ENCODE data around the gene GKAP1.

GRCh38 chr9:83800236-83801033, 17.1 kb downstream of the GKAP1 start:
- TF ChIP-seq ZFP3 (CRISPR knock-in tag; IDR thresholded peaks at IDR 0.05) = no peak
- TF ChIP-seq TOX (CRISPR knock-in tag; IDR thresholded peaks at IDR 0.05; ENCODE audit: borderline replicate concordance) = no peak
- TF ChIP-seq PATZ1 (CRISPR knock-in tag; IDR thresholded peaks at IDR 0.05; ENCODE audit: borderline replicate concordance) = no peak

Data from SK-N-SH treated with all-trans-retinoic acid at 6 μM for 48 hours (cell line).